ENCODE results near the gene AP2A2.

GRCh38 chr11:1037506-1038055, 111.9 kb downstream of the AP2A2 start:
- TF ChIP-seq CTCF (IDR thresholded peaks at IDR 0.05) (no peak), POLR2AphosphoS5 (IDR thresholded peaks at IDR 0.05) (no peak)

All from stomach (tissue), 4 donors.